ENCODE measurements around the gene UBE2H. TPM values are rescaled to one million over a fixed set of nuclear protein-coding genes. Genes with fewer than 3 reads are reported as not detected.

Gene UBE2H
- total and polyA plus RNA-seq, 2 experiments from 2014 or later: 73.4 to 98.9 TPM

- DNase-seq (ENCODE audit: low spot score): no peak
- Histone ChIP-seq H2AFZ (no peak overlapping the region), H3K4me1 (ENCODE audit: insufficient read depth) (peaks cover 28% of the 10 kb centered on the region), H3K9me3 (ENCODE audit: low read depth) (no peaks in the 10 kb centered on the region), H3K27me3 (peaks cover 82% of the 10 kb centered on the region), H3K36me3 (replicated peaks; ENCODE audit: insufficient read depth, low read depth) (no peaks in the 10 kb centered on the region), H3K79me2 (no peaks in the 10 kb centered on the region), H3K4me3 (no peak overlapping the region), H3K27ac (no peak overlapping the region), H3K9me2 (replicated peaks; ENCODE audit: insufficient read depth) (no peaks in the 10 kb centered on the region), H3K4me2 (no peak overlapping the region), H4K20me1 (ENCODE audit: insufficient read depth, poor library complexity, severe bottlenecking) (no peaks in the 10 kb centered on the region)
- TF ChIP-seq EZH2 (IDR thresholded peaks at IDR 0.05; ENCODE audit: borderline replicate concordance) (no peak), EZH2phosphoT487 (IDR thresholded peaks at IDR 0.05; ENCODE audit: low read depth, severe bottlenecking, unreplicated experiment) (no peak), CTCF (IDR thresholded peaks at IDR 0.05; ENCODE audit: poor library complexity) (no peak)
- 27% methylated on average over 25 of the region's 25 CpGs for WGBS (ENCODE audit: low lambda C conversion rate, missing lambda C conversion rate)
Observed at GRCh38 chr7:129784437-129784782, 168.3 kb downstream of the UBE2H start.

- H3K27ac ChIP-seq: no peak overlapping the region
- 24% methylated on average over 10 of the region's 10 CpGs for WGBS (ENCODE audit: low lambda C conversion rate, missing lambda C conversion rate)
- no peaks in the 10 kb centered on the region for H3K79me2 ChIP-seq
- no peaks in the 10 kb centered on the region for H3K36me3 ChIP-seq (replicated peaks; ENCODE audit: insufficient read depth, low read depth)
- H3K9me3 ChIP-seq (ENCODE audit: low read depth): no peaks in the 10 kb centered on the region
- no peaks in the 10 kb centered on the region for H4K20me1 ChIP-seq (ENCODE audit: insufficient read depth, poor library complexity, severe bottlenecking)
- DNase-seq (ENCODE audit: low spot score): no peak
- TF ChIP-seq CTCF (IDR thresholded peaks at IDR 0.05; ENCODE audit: poor library complexity) (no peak), EZH2 (IDR thresholded peaks at IDR 0.05; ENCODE audit: borderline replicate concordance) (no peak), EZH2phosphoT487 (IDR thresholded peaks at IDR 0.05; ENCODE audit: low read depth, severe bottlenecking, unreplicated experiment) (no peak)
- H2AFZ ChIP-seq: no peak overlapping the region
- H3K4me3 ChIP-seq: no peak overlapping the region
- H3K4me1 ChIP-seq (ENCODE audit: insufficient read depth): peaks cover 35% of the 10 kb centered on the region
- H3K9me2 ChIP-seq (replicated peaks; ENCODE audit: insufficient read depth): no peaks in the 10 kb centered on the region
- H3K4me2 ChIP-seq: no peak overlapping the region
- H3K27me3 ChIP-seq: peaks cover 82% of the 10 kb centered on the region
Observed at GRCh38 chr7:129783584-129783919, 169.2 kb downstream of the UBE2H start.

- no peaks in the 10 kb centered on the region for H3K9me3 ChIP-seq (ENCODE audit: low read depth)
- peak overlapping the region; percentile 97 for H3K4me2 ChIP-seq
- no peak for DNase-seq (ENCODE audit: low spot score)
- H3K36me3 ChIP-seq (replicated peaks; ENCODE audit: insufficient read depth, low read depth): no peaks in the 10 kb centered on the region
- H2AFZ ChIP-seq: peak overlapping the region; percentile 45
- H3K4me1 ChIP-seq (ENCODE audit: insufficient read depth): peaks cover 36% of the 10 kb centered on the region
- TF ChIP-seq EZH2phosphoT487 (IDR thresholded peaks at IDR 0.05; ENCODE audit: low read depth, severe bottlenecking, unreplicated experiment): no peak
- no peak for TF ChIP-seq CTCF (IDR thresholded peaks at IDR 0.05; ENCODE audit: poor library complexity)
- TF ChIP-seq EZH2 (IDR thresholded peaks at IDR 0.05; ENCODE audit: borderline replicate concordance): peak; percentile 96
- H3K4me3 ChIP-seq: no peak overlapping the region
- no peak overlapping the region for H3K27ac ChIP-seq
- no peaks in the 10 kb centered on the region for H3K79me2 ChIP-seq
- WGBS (ENCODE audit: low lambda C conversion rate, missing lambda C conversion rate): 11% methylated on average over 42 of the region's 42 CpGs
- peaks cover 5% of the 10 kb centered on the region for H4K20me1 ChIP-seq (ENCODE audit: insufficient read depth, poor library complexity, severe bottlenecking)
- H3K9me2 ChIP-seq (replicated peaks; ENCODE audit: insufficient read depth): no peaks in the 10 kb centered on the region
- peaks cover 84% of the 10 kb centered on the region for H3K27me3 ChIP-seq
Observed at GRCh38 chr7:129782818-129783583, 169.8 kb downstream of the UBE2H start.
